Left renal pelvis (tissue), 4 donors: ENCODE measurements around the gene ZFHX3. TPM values are rescaled to one million over a fixed set of nuclear protein-coding genes. Genes with fewer than 3 reads are reported as not detected.

Source experiments
- DNase-seq, 4 donors: peaks; one replicate each; pipeline ENCODE4 v3.0.0-alpha.2; 2013; ENCODE audit warnings: low read depth in 4 of 4, low spot score in 3 of 4
- polyA plus RNA-seq, 4 donors: library from polyadenylated mRNA; unstranded; fragments of 120-200 nt; gene quantifications; one replicate each; pipeline ENCODE4 v1.2.1, GENCODE V29; 2013; ENCODE audit not compliant: insufficient read length in 4 of 4

The ZFHX3 gene
- polyA plus RNA-seq, 4 donors: 7.3 to 26.9 (median 20.6) TPM

GRCh38 chr16:72838951-72839350, 209.0 kb downstream of the ZFHX3 start:
- no peak for DNase-seq

DNA sequence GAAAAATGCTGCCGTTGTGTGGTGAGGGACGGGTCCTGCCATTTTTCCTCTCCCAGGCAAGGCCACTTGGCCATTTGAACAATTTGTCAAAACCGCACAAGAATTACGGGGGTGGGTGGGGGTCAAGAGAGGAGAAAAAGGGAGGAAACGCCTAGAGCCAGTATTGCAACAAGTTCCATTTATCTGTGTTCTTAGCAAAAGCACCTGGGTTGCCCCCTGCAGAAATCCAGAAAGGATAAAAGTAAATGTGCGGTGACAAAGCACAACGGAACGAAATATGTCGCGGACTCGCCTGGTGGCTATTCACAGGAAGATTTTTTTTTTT, 209.4 kb downstream of the ZFHX3 start:
- DNase-seq: no peak

- no peak for DNase-seq
Observed at GRCh38 chr16:72837846-72838585, 209.9 kb downstream of the ZFHX3 start.

- no peak for DNase-seq
Observed at GRCh38 chr16:72836985-72837384, 210.9 kb downstream of the ZFHX3 start.

GRCh38 chr16:72836181-72836580, 211.7 kb downstream of the ZFHX3 start:
- no peak for DNase-seq

- DNase-seq: no peak
Observed at GRCh38 chr16:72835086-72835485, 212.8 kb downstream of the ZFHX3 start.

GRCh38 chr16:72834499-72834898, 213.4 kb downstream of the ZFHX3 start:
- no peak for DNase-seq

- no peak for DNase-seq
Observed at GRCh38 chr16:72833969-72834368, 214.0 kb downstream of the ZFHX3 start.

DNA sequence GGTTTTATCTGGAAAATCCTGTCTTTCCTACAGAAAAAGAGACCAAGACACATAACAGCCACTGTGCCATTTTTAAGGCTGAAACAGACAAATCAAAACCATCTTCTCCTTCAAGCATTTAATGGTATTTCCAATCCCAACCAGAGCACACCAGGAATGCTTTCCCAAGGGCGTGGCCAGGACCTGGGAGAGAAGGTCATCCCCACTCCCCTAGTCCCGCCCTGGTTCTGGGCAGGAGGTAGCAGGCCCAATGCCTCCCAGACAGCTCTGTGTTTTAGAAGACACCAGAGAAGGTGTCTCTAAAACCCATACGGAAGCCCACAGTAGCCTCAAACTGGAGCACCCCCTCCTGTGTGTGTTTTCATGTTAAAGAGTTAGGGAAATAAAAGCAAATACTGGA, 214.4 kb downstream of the ZFHX3 start:
- no peak for DNase-seq

DNA sequence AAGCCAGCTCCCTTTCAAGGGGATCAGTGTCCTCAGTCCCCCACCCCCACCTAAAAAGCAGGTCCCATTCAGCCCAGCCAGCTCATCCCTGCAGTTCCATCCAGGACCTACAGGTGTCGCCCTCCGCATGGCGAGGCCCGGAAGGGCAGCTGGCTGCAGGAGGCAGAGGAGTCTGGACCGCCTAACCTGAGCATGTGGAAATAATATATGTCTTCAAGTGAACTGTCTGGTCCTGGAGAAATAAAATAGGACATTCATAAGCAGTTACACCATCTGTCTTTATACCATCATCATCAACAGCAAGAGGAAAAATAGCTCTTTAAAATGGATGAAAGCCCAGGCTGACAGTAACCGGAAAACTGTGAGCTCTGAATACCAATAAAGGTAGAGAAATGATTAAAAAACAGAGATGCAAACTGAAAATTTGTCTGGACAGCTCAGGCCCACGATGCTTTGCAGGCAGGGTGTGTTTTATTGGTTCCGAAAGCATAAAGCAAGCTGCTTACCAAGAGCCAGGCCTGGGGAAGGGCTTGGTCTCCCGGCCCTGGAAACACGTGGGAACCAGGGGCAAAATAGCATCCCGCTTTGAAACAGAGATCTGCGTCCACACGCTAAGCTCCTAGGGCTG, 215.2 kb downstream of the ZFHX3 start:
- DNase-seq: no peak

DNA sequence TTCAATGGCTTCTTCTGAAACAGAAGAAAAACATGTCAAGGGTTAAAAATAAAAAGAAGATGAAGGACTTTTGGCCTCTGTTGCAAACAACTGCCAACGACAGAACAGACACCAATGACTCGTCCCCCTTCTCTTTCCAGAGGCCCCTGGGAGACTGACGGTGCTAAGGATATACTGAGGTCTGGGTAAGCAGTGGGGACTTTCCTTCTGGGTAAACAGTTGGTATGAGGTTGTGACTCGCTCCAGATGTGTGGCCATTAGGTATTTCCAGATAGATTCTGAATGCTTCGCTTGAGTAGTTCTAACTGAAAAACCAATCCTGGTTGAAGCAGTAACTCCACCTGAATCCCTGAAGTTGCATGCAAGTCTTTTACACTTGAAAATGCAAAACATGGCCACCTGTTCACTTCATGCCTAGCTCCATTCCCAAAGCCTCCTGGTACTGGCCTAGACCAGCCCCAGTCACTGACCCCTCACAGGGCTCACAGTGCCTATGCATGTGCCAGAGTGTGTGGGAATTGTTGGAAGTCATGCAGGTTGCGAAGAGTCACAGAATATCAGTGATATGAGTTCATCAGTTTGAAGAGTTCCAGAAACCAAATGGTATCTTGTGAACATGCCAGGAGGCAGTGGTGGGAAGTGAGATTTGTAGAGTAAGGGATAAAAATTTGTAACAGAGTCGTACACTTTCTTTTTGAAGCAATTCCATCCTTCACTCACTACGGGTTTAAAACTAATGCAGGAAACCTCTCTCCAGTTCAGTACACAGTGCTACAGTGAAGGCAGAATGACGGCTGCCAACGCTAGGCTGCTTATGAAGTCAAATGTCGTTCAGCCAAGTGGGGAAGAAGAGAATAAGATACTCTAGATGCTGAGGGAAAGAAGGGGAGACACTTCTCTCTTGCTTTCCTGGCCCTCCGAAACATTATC, 217.8 kb downstream of the ZFHX3 start:
- DNase-seq: no peak

GRCh38 chr16:72827866-72828265, 220.1 kb downstream of the ZFHX3 start:
- no peak for DNase-seq

- DNase-seq: no peak
Observed at GRCh38 chr16:72825912-72826621, 221.9 kb downstream of the ZFHX3 start.

DNA sequence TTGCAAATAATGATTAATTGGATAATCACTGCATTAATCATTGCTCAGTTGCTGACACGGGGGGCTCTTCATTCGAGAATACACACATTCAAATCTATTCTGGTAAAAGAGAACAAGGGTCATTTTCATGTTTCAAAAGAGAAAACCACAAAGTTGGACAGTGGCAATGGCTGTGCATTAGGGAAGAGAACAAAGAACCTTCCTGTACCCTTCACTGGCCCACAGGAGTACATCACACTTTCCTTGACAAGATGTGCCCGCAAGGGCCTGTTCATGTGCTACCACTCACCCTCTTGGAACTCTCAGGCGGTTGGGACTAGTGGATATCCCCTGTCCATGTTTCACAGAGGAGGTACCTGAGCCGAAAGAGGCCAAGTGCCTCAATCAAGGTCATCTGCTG, 223.2 kb downstream of the ZFHX3 start:
- DNase-seq: no peak

- DNase-seq: no peak
Observed at GRCh38 chr16:72824027-72824426, 223.9 kb downstream of the ZFHX3 start.

GRCh38 chr16:72821185-72821950, 226.6 kb downstream of the ZFHX3 start:
- DNase-seq: no peak

DNA sequence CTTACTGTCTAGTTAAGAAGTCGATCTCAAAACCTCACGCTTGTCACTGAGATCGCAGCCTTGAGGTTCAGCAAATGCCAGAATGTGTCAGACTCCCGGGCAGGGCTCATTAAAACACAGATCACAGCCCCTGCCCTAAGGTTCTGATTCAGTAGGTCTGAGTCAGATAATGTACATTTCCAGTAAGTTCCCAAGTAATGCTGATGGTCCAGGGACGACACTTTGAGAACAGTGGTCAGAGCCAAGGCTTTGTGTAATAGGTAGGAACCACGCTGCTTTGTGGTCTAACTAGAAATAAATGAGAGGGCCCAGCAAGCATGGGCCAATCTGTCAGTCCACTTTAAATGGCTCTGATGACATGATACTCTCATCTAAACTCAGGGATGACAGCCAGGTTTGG, 228.6 kb downstream of the ZFHX3 start:
- no peak for DNase-seq

- DNase-seq: no peak
Observed at GRCh38 chr16:72818236-72818845, 229.6 kb downstream of the ZFHX3 start.
